KMS-11 (cell line): ENCODE measurements around the gene C22orf31.

Experiments
- H2AFZ ChIP-seq: fragments of 200-600 bp; sonication (generic); 2 replicates; pipeline ENCODE4 v1.6.1; 2016; ENCODE audit warnings: antibody characterized with exemption, mixed run types, low read depth
- H3K27ac ChIP-seq: fragments of 200-600 bp; sonication (generic); 2 replicates; pipeline ENCODE4 v1.6.1; 2016; ENCODE audit warnings: mild to moderate bottlenecking, mixed run types
- H3K27me3 ChIP-seq: fragments of 200-600 bp; sonication (generic); 2 replicates; pipeline ENCODE4 v1.6.1; 2017; ENCODE audit warnings: mild to moderate bottlenecking, low read depth, mixed run types, moderate library complexity; ENCODE audit not compliant: insufficient read depth
- H3K36me3 ChIP-seq: fragments of 200-600 bp; sonication (generic); 2 replicates; pipeline ENCODE4 v1.6.1; 2017; ENCODE audit warnings: mild to moderate bottlenecking, mixed run types; ENCODE audit not compliant: insufficient read depth
- H3K4me1 ChIP-seq: fragments of 200-600 bp; sonication (generic); 2 replicates; pipeline ENCODE4 v1.6.1; 2016; ENCODE audit warnings: mild to moderate bottlenecking, low read depth, mixed run types; ENCODE audit not compliant: poor library complexity, severe bottlenecking
- H3K4me2 ChIP-seq: fragments of 200-600 bp; sonication (generic); 2 replicates; pipeline ENCODE4 v1.7.0; 2016; ENCODE audit warnings: mild to moderate bottlenecking, mixed run types
- H3K4me3 ChIP-seq: fragments of 200-600 bp; sonication (generic); IDR thresholded peaks from 2 replicates; pipeline ENCODE4 v1.6.1; 2017; ENCODE audit warnings: low read depth, low read length, mixed read lengths; ENCODE audit not compliant: insufficient read depth
- H3K79me2 ChIP-seq: fragments of 200-600 bp; sonication (generic); 2 replicates; pipeline ENCODE4 v1.6.1; 2016; ENCODE audit warnings: low read depth, mixed run types; ENCODE audit not compliant: insufficient read depth
- H3K9ac ChIP-seq: fragments of 200-600 bp; sonication (generic); 2 replicates; pipeline ENCODE4 v1.6.1; 2016; ENCODE audit warnings: mild to moderate bottlenecking, mixed run types
- H4K20me1 ChIP-seq: fragments of 200-600 bp; sonication (generic); 2 replicates; pipeline ENCODE4 v1.6.1; 2016; ENCODE audit warnings: mild to moderate bottlenecking, mixed run types; ENCODE audit not compliant: insufficient read depth
- CTCF ChIP-seq: fragments of 200-600 bp; sonication (generic); conservative IDR thresholded peaks from 2 replicates; pipeline ENCODE4 v1.6.1; 2017; ENCODE audit warnings: low read depth, mild to moderate bottlenecking, antibody characterized with exemption, low read length, moderate library complexity, mixed read lengths

The C22orf31 gene

DNA sequence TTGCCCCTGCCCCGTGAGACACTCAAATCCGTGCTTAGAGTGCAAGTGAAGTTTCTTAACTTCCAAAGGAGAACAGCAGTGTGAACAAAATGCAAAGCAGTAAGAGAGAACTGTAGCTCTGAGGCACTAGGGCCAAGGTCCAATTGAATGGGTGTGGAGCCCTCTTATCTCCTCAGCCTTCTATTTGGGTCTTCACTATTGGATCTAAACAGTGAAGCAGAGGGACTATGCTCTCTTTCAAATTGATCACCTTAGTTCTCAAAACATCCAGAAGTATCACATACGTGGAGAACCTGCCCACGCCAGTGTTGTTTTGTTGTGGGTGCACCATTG lies 49.6 kb downstream of the C22orf31 start:
- Histone ChIP-seq H3K4me2 (no peak overlapping the region), H3K36me3 (no peaks in the 10 kb centered on the region), H3K4me3 (no peak overlapping the region), H4K20me1 (no peaks in the 10 kb centered on the region), H2AFZ (no peak overlapping the region), H3K27me3 (no peaks in the 10 kb centered on the region), H3K9ac (no peak overlapping the region), H3K79me2 (no peaks in the 10 kb centered on the region), H3K4me1 (no peaks in the 10 kb centered on the region), H3K27ac (no peak overlapping the region)
- TF ChIP-seq CTCF = no peak

DNA sequence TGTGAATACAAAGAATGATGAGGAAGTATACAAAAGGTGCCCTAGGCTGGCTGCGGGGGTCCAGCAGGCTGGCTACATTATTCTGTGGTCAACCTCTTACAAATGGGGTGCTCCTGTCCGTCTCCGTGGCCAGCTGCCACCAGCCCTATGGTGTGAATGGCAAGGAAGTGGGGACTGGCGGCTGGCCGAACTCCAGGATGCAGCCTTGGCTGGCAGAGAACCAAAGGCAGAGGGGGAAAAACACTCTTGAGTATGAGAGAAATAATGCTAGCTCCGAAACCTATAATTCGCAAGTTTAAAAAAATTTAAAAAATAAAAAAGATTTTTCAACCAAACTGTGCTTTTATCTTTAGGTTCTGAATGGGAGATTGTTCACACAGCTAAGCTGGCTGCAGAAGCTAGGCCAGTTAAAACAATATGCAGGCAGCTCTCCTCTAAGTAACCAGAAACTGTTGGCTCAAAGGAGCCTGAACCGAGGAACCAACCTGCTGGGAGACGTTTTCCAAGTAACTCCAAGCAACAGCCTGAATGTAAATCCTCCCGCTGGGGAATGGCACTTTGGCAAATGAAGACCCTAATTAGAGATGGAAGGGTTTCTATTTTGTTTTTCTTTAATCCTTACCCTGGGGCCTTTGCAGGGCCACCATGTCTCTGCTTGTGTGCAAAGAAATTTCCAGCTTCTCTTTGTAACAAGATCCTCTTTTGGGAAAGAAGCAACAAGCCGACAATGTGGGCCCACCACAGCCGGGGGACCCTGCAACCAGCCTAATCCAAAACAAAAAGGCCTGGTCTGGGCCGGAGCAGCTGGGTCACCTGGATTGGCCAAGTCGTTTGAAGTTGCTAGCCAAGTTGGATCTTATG lies 50.2 kb downstream of the C22orf31 start:
- no peaks in the 10 kb centered on the region for H3K36me3 ChIP-seq
- no peaks in the 10 kb centered on the region for H3K27me3 ChIP-seq
- H4K20me1 ChIP-seq = no peaks in the 10 kb centered on the region
- H3K9ac ChIP-seq = no peak overlapping the region
- H3K79me2 ChIP-seq = no peaks in the 10 kb centered on the region
- H3K27ac ChIP-seq = no peak overlapping the region
- H3K4me1 ChIP-seq = no peaks in the 10 kb centered on the region
- H2AFZ ChIP-seq = no peak overlapping the region
- H3K4me2 ChIP-seq = no peak overlapping the region
- no peak overlapping the region for H3K4me3 ChIP-seq
- TF ChIP-seq CTCF = no peak

GRCh38 chr22:29009148-29009547 lies 52.5 kb downstream of the C22orf31 start:
- no peaks in the 10 kb centered on the region for H3K27me3 ChIP-seq

More at GRCh38 chr22:29009148-29009547, 52.5 kb downstream of the C22orf31 start:
- H3K4me2 ChIP-seq = no peak overlapping the region
- no peak overlapping the region for H3K27ac ChIP-seq
- no peak for TF ChIP-seq CTCF
- H4K20me1 ChIP-seq = no peaks in the 10 kb centered on the region
- H2AFZ ChIP-seq = no peak overlapping the region
- no peaks in the 10 kb centered on the region for H3K4me1 ChIP-seq
- no peaks in the 10 kb centered on the region for H3K36me3 ChIP-seq
- no peaks in the 10 kb centered on the region for H3K79me2 ChIP-seq
- H3K9ac ChIP-seq = no peak overlapping the region
- no peak overlapping the region for H3K4me3 ChIP-seq
